ENCODE data around the gene PBX3. TPM values are rescaled to one million over a fixed set of nuclear protein-coding genes. Genes with fewer than 3 reads are reported as not detected.

PBX3 gene
- total and polyA plus RNA-seq, 10 of the 15 experiments (the other 5 are each of a cell fraction or from before 2014, with no cell fraction given) = 6.7 to 146 (median 22.2) TPM

DNA sequence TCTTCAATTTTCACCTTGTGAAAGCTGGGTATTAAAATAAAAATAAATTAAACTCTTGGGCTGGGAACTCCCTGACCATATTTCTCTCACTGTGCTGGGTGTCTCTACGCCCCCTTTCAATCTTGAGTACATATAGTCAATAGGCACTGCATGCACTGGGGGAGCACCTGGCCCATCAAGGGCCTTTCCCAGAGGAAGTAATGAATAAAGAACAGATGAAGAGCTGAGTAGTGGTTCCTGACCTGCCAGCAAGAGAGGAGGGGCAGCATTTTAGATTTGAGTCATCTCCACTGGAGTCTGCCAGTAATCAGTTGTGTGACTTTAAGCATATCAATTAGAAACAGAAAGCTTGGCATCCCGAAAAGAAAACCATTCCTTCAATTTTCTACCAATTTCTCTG is 46.4 kb upstream of the PBX3 start (continued):
- TF ChIP-seq JUND (IDR thresholded peaks at IDR 0.05; ENCODE audit: low read depth, low read length) (peak; percentile 85), NBN (IDR thresholded peaks at IDR 0.05) (peak; percentile 75), SRF (IDR thresholded peaks at IDR 0.05; ENCODE audit: low read depth in 2 of 2, low read length in 2 of 2) (0 out of 4 replicates have a peak, but pooled peaks of 1 of the 2 experiments have one; percentile 41), RAD51 (IDR thresholded peaks at IDR 0.05) (peak; percentile 27; the same call in 1 of the 2 replicates), FOXM1 (IDR thresholded peaks at IDR 0.05; ENCODE audit: low read depth, low read length) (peak; percentile 91), RB1 (IDR thresholded peaks at IDR 0.05; ENCODE audit: borderline replicate concordance) (no peak), CREM (IDR thresholded peaks at IDR 0.05; ENCODE audit: low read depth) (peak; percentile 81), MTA3 (IDR thresholded peaks at IDR 0.05; ENCODE audit: borderline replicate concordance, low read length) (peak; percentile 33; the same call in 1 of the 2 replicates)
- TF ChIP-seq, protein P1, sequence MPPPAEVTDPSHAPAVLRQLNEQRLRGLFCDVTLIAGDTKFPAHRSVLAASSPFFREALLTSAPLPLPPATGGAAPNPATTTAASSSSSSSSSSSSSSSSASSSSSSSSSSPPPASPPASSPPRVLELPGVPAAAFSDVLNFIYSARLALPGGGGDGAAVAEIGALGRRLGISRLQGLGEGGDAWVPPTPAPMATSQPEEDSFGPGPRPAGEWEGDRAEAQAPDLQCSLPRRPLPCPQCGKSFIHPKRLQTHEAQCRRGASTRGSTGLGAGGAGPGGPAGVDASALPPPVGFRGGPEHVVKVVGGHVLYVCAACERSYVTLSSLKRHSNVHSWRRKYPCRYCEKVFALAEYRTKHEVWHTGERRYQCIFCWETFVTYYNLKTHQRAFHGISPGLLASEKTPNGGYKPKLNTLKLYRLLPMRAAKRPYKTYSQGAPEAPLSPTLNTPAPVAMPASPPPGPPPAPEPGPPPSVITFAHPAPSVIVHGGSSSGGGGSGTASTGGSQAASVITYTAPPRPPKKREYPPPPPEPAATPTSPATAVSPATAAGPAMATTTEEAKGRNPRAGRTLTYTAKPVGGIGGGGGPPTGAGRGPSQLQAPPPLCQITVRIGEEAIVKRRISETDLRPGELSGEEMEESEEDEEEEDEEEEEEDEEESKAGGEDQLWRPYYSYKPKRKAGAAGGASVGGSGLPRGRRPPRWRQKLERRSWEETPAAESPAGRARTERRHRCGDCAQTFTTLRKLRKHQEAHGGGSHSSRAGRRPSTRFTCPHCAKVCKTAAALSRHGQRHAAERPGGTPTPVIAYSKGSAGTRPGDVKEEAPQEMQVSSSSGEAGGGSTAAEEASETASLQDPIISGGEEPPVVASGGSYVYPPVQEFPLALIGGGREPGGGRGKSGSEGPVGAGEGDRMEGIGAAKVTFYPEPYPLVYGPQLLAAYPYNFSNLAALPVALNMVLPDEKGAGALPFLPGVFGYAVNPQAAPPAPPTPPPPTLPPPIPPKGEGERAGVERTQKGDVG (CRISPR knock-in tag; IDR thresholded peaks at IDR 0.05) = no peak

DNA sequence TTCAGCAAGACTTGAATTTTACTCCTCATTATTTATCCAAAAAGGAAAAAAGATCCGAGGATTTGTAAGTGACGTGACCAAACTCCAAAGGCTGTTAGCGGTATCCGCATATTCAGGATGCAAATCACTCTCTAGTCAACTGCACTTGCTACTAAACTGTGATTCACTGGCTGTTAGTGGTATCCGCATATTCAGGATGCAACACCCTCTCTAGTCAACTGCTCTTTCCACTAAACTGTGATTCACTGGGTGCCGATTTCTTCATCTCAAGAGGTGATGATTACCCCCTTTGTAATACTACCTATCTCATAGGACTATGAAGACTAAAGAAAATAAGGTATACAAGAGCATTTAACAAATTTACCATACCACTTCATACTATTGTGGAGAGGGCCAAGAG is 45.8 kb upstream of the PBX3 start:
- H3K9me3 ChIP-seq (replicated peaks; ENCODE audit: control insufficient read depth, insufficient read depth, low read length) = no peaks in the 10 kb centered on the region
- H4K20me1 ChIP-seq (ENCODE audit: control insufficient read depth, insufficient read depth) = no peaks in the 10 kb centered on the region
- H3K9ac ChIP-seq (ENCODE audit: control insufficient read depth, insufficient read depth, low read length) = peak overlapping the region; percentile 46
- DNase-seq (ENCODE audit: low read depth, low spot score) = no peak
- H3K27me3 ChIP-seq (replicated peaks in 1 of 2; ENCODE audit: control insufficient read depth in 2 of 2, insufficient read depth in 2 of 2, low read length in 1 of 2) = no peaks in the 10 kb centered on the region
- ChIA-PET RAD21 (ENCODE audit: unreplicated experiment) (interaction anchor here (0.6 to 10.4 kb wide), 15 partner anchors 20 to 171 kb away, joined by 3 to 151 read pairs (median 5); no protein-coding TSS in a partner anchor), SMC1A (ENCODE audit: uncharacterized antibody, unreplicated experiment) (interaction anchor here (0.6 to 11.7 kb wide), 11 partner anchors 18 to 143 kb away, joined by 3 to 185 read pairs (median 4); no protein-coding TSS in a partner anchor), CTCF (interaction anchor here (0.8 to 2.3 kb wide), 4 partner anchors 50 to 143 kb away, joined by 3 to 9 read pairs (median 5); no protein-coding TSS in a partner anchor), POLR2A (interaction anchor here (1.1 to 7.8 kb wide), 3 partner anchors 52 to 69 kb away, joined by 5 to 105 read pairs (median 7); no protein-coding TSS in a partner anchor)
- H3K79me2 ChIP-seq (ENCODE audit: control insufficient read depth, insufficient read depth, low read length) = peaks cover 94% of the 10 kb centered on the region
- no TSS peak for BruUV-seq (replicated peaks)
- H3K4me2 ChIP-seq (ENCODE audit: control insufficient read depth, insufficient read depth) = peak overlapping the region; percentile 73
- intact Hi-C loops (cut with micrococcal nuclease; ENCODE audit: unreplicated experiment) = loop anchor here (1.0 to 5.0 kb wide), 3 partner anchors 51 to 139 kb away; no protein-coding TSS in a partner anchor
- peak; percentile 63 for ATAC-seq
- in situ Hi-C loops (cut with MboI) = no loop called here
- 2% methylated on average over 6 of the region's 6 CpGs for WGBS (ENCODE audit: insufficient coverage, insufficient replicate concordance, low lambda C conversion rate, missing lambda C conversion rate)
- peak overlapping the region; percentile 68 for H3K27ac ChIP-seq (ENCODE audit: control insufficient read depth, insufficient read depth)
- H3K4me1 ChIP-seq (ENCODE audit: control insufficient read depth, insufficient read depth, low read length) = peaks cover 22% of the 10 kb centered on the region
- FAIRE-seq = peak; percentile 35
- H3K4me3 ChIP-seq = peak overlapping the region; percentile 46
- no peaks in the 10 kb centered on the region for H3K36me3 ChIP-seq (ENCODE audit: control insufficient read depth in 2 of 2, insufficient read depth in 2 of 2, low read length in 1 of 2)
- H2AFZ ChIP-seq (ENCODE audit: control insufficient read depth, low read depth, low read length) = no peak overlapping the region; the same call in 1 of the 2 replicates
- TF ChIP-seq, protein P2, sequence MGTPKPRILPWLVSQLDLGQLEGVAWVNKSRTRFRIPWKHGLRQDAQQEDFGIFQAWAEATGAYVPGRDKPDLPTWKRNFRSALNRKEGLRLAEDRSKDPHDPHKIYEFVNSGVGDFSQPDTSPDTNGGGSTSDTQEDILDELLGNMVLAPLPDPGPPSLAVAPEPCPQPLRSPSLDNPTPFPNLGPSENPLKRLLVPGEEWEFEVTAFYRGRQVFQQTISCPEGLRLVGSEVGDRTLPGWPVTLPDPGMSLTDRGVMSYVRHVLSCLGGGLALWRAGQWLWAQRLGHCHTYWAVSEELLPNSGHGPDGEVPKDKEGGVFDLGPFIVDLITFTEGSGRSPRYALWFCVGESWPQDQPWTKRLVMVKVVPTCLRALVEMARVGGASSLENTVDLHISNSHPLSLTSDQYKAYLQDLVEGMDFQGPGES (IDR thresholded peaks at IDR 0.05) = no peak
- TF ChIP-seq, protein P3, sequence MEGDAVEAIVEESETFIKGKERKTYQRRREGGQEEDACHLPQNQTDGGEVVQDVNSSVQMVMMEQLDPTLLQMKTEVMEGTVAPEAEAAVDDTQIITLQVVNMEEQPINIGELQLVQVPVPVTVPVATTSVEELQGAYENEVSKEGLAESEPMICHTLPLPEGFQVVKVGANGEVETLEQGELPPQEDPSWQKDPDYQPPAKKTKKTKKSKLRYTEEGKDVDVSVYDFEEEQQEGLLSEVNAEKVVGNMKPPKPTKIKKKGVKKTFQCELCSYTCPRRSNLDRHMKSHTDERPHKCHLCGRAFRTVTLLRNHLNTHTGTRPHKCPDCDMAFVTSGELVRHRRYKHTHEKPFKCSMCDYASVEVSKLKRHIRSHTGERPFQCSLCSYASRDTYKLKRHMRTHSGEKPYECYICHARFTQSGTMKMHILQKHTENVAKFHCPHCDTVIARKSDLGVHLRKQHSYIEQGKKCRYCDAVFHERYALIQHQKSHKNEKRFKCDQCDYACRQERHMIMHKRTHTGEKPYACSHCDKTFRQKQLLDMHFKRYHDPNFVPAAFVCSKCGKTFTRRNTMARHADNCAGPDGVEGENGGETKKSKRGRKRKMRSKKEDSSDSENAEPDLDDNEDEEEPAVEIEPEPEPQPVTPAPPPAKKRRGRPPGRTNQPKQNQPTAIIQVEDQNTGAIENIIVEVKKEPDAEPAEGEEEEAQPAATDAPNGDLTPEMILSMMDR (IDR thresholded peaks at IDR 0.05 in 2 of 3, conservative IDR thresholded peaks at IDR 0.05 in 1 of 3; ENCODE audit: control insufficient read depth in 2 of 3, extremely low read depth in 1 of 3, insufficient read depth in 1 of 3, low read depth in 3 of 3, low read length in 3 of 3) = no peak
- TF ChIP-seq NR2C1 (IDR thresholded peaks at IDR 0.05) (no peak), SPI1 (IDR thresholded peaks at IDR 0.05; ENCODE audit: borderline replicate concordance, insufficient read depth, low read depth, low read length) (no peak)
